NCI-H69 (cell line): ENCODE results near the gene LAMB4.

Experiments used
- DNase-seq: peaks from one replicate; lab custom pipeline; 2025; lab: John Stamatoyannopoulos, UW

The LAMB4 gene

DNA sequence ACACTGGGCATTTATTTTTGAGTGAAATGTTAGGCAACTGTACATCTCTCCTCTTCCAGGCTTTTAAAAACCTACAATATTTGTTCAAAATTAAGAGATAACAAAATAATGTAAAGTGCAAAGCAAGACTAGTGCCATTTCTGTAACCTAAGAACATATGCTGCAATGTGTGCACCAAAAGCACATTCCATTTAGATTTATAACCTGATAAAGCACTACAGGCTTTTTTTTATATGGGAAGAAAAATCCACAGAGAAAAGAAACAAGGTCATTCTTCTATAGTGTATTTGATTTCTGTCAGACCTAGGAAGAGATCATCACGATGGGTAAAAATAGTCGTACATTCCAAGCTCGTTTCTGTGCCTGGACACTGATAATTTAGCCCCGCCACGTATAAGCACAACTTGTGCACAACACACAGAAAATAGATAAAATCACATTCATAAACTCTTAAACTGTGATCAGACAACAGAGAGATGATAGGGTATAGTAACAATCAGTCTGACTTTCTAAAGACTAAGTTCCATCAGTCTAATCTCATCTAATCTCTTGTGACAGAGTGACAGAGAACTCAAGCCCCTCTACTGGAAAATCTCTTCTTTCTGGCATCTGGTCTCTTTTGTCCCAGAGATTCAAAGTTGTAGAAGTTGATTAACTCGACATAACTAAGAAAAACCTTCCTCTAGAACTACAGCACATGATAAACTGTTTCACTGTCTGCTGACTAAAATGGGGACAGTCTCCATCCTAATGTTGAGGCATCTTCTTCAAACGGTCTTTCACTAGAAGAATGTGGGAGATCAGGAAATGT, 133.9 kb downstream of the LAMB4 start:
- no peak for DNase-seq

DNA sequence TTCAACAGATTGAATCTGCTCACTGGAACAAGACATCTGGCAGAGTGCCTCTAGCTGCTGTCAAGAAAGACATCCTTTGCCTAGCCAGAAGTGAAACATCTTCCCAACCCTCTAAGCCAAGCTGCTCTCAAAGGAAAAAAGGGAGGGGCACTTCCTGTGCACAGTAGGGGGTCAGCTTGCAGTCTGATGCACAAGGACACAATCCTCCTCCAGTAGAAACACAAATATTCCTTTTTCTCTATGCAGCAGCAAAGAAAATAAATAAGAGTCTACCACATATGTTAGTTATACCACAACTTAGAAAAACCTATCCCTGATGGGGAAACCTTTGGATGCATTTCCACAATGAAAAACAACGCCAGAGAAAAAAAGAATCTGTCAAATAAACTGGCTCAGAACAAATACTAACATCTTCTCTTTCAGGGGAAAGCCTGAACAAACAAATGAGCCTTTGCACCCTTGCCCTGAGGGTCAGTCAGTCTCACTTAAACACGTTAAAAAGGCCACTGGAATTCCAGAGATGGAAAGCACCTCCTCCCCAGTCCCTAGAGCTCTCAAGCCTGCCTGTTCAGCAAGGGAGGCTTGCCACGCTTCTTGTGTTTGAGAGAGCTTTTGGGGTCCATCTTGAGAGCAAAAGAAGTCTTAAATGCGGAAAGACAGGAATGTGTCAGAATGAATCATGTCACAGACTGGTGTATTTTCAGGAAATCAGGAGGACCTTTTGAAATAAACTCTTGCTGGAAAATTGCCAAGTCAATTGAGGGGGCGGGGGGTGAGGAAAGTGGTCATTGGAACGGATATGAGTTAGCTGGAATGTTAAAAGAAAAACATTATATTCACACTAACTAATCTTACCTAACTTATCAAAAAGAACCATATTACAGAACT, 134.7 kb downstream of the LAMB4 start:
- peak; percentile 95 for DNase-seq

DNA sequence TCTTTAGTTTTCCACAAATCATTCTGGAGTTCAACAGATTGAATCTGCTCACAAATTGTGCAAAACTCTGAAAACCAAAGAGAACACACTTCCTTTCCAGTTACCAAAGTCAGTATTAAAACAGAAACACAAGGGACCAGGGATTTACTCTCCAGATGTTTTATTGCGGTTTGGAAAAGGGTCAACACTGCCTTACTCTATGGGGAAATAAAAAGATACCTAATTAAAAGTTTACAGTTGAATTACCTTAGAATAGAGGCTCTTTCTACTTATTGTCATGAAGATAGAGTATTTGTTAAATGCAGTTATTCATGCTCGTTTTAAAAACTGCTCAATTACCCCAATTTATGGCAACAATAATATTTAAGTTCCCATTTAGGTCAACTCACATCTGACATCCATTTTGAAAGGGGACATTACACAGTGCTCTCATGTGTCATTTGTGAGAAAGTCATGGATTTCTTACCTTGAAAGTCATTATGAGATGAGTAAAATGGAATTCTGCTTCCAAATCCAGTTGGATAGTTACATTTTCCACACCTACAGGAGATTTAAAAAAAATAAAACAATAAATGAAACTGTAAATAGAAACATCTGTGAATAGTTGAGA, 135.6 kb downstream of the LAMB4 start:
- DNase-seq: peak; percentile 79

DNA sequence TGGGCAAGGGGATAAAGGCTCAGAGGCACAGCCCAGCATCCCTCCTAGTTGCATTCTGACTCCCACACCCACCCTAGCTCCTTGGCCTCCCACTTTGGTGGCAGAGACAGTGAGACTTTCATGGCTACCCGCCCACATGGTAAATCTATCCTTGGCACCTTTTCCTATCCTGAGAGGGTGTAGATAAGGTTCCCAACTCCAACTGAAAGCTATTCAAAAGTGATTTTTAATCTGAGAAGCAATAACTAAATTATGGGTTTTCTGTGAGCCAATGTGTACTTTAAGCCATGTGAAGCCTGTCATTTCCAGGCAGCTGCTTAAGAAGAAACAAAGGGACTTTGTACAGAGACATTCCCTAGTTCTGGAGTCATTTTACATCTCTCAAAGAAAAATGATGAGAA, 136.3 kb downstream of the LAMB4 start:
- DNase-seq: peak; percentile 97

DNA sequence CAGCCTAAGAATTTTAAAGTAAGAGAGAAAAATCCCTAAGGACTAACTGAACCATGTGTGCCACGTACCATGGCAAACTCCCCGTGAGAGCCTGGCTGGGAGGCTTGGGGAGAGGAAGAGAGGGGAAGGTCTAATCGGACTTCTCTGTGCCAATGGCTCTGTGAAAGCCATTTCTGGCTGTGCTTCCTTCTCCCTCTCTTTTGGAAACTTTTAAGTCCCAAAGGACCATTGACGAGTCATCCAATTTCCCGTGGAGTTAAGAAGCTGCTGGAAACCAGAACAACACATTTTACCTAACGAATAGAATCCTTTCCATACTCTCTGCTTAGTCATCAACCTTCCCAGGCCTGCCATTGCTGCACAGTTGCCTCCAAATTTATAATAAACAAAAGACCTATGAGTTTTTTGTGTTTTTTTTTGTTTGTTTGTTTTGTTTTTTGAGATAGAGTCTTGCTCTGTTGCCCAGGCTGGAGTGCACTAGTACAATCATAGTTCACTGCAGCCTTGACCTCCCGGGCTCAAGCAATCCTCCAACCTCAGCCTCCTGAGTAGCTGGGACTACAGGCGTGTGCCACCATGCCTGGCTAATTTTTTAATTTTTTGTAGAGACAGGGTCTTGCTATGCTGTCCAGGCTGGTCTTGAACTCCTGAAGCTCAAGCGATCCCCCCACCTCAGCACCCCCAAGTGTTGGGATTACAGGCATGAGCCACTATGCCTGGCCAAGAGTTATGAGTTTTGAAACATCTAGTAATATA, 140.4 kb downstream of the LAMB4 start:
- no peak for DNase-seq

DNA sequence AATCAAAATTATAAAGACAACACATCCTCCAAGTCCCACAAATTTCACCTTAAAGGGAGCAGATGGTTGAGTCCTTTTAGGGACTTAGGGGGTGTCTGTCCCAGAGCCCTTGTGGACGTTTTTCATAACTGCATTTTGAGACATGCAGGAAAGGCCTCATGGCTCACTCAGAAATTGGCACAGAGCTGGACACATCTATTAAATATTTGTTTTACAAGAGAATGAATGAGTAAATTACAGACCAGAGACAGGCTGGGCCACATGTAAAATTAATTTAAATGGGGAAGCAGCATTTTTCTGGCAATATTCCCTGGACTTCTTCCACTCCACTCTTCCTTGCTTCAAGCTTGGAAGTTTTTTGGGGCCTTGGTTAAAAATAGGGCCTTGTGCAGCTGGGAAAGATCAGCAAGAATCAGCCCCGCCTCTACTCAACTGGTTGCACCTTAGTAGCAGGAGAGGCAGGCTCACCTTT, 147.2 kb downstream of the LAMB4 start:
- DNase-seq: peak; percentile 95

DNA sequence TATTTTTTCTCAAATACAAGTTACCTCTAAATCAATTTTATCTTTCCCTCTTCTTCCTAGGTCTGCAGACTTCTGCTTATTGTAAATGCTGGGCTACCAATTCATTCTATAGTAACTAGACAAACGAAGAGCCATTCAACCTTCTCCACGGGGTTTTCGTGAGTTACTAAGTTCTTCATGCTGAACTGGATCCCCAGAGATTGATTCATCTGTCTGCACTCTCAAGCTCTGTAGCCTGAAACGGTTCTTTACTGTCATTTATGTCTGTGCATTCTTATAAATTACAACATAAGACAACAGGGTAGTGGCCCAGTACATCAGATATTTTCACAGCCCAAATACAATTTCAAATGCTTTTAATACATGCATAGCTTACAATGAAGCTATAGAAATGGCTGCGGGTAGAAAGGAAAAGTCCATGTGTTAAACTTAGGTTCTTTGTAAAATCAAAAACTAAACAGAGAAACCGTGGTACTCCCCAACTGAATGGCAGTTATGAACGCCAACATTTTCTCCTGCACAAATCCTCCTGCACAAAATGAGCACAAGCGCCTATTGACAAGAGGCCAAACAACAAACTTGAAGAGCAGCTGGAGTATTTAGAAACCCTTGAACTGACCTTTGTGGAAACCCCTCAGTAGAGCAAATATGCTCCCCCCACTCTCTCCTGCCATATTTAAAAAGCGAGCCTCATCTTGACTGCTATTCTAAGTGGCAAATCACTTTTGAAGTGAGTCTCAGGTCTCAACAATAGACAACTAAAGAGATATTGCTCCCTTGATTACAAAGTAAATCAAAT, 147.9 kb downstream of the LAMB4 start:
- peak; percentile 77 for DNase-seq

DNA sequence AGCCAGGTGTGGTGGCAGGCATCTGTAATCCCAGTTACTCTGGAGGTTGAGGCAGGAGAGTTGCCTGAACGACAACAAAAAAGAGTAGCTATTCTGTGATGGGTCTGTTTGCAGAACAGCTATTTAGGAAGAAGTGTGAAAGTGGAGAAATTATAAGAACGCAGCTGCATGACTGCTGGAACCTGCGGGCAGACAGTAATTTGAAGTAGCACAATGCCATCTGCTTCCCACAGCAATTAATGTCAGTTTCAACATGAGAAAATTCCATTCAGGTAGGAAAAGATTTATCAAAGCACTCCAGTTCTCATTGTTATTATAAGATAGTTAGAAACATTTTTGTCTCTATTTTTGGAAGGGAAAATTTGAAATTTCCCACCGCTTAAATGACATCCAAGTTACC, 148.7 kb downstream of the LAMB4 start:
- DNase-seq: peak; percentile 73

DNA sequence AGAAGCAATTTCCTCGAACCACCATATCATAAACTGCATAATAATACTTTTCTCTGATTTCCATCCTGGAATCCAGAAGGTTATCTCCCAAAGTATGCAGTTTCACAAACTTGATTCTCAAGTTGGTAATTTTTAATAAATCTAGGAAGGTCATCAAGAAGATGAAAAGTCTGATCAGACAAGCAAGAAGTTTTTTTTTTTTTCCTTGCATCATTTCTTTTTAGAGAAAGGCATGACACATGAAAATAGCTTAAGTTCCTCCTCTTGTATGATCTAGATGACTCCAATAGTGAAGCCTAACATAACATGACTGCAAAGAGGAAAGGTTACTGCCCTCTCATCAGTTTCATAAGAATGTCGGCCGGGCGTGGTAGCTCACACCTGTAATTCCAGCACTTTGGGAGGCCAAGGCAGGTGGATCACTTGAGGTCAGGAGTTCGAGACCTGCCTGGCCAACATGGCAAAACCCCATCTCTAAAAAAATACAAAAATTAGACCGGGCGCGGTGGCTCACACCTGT, 149.4 kb downstream of the LAMB4 start:
- no peak for DNase-seq

DNA sequence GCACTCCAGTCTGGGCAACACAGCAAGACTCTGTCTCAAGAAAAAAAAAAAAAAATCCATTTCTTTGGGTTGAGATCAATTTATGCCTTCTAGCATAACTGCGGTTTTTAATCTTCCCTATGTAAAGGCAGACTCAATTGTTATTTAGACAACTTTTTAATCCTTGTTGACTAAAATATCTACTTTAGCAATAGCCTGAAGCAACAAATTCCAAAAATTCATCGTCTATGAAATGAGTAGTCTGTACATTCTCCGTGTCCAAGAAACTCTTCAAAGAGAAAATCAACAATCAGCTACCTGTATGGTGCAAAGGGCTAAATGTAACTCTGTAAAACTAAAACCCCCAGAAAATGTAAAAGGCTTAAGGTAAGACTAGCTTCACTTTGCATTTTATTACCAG, 150.0 kb downstream of the LAMB4 start:
- DNase-seq: no peak

DNA sequence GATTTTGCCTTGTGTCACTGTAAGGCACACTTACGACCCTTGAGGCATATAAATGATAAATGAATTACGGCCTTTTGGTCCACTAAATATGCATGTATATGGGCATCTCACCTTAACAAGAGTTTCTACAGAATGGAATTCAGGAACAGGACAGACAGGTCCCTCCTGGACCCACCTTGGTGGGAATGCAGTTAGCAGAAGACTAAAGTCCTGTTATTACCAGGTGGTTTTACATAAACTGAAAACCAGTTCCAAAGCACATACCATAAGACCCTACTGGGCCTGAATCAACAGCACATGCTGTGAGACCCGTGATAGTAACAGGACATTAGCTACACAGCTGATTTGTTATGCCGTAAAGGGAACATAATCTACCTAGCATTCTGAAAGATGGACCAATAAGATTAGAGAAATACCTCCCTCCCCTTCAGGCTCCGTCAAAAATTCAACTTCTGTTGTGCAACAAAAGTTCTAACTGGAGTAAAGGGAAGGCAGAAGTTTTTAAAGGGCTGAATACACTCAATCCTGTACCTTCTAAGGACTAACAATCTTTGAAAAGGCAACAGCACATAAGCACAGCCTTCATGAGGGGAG, 151.2 kb downstream of the LAMB4 start:
- no peak for DNase-seq

DNA sequence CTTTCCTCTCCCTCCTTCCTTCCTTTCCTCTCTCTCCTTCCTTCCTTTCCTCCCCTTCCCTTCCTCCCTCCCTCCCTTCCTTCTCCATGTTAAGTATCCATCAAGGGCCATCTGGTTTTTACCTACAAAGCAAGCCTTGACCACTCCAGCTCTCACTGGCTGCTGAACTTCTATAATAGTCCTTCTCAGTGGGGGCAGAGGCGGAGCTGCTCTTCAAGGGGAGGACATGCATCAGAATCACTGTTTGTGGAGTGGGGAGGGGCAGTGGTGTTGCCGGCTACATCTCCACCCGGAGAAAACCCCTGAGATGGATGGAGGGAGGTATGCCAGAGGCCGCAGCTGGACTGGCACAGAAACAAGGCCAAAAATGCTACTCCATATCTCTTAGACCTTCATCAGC, 153.1 kb downstream of the LAMB4 start:
- DNase-seq: no peak

DNA sequence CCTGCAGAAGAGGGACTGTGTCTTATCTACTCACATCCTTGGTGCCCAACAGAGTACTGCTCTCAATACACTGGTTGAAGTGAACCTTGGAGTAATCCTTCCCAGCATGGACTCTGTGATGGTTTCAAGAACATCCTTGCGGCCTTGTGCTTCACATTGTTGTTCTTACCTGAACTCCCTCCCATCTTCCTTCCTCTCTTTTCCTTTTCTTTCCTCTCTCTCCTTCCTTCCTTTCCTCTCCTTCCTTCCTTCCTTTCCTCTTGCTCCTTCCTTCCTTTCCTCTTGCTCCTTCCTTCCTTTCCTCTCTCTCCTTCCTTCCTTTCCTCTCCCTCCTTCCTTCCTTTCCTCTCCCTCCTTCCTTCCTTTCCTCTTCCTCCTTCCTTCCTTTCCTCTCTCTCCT, 153.5 kb downstream of the LAMB4 start:
- DNase-seq: no peak

DNA sequence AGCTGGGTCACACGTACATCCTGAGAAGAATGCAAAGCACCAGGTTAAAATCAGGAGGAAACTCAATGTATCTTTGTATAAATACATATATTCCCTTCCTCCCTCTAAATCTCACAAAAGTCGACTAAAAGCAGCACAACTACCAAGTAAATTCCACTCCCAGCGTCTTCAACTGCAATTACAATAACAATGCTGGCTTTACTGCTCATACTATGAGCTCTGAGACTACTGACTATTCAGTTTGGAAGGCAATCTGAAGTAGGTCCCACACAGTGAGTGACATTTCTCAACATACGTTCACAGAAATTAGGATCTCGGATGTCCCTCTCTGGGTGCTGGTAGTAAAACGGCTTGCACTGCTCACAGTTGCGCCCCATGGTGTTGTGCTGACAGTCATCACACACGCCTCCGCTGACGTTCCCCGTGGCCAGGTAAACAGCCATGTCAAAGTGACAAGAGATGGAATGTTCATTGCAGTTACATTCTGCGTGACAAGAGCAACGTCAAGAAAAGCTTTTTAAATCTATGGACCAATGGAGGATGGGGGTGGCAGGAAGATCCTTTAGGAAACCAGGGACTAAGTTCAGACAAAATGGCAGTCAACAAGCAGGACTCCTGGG, 154.7 kb downstream of the LAMB4 start:
- no peak for DNase-seq

DNA sequence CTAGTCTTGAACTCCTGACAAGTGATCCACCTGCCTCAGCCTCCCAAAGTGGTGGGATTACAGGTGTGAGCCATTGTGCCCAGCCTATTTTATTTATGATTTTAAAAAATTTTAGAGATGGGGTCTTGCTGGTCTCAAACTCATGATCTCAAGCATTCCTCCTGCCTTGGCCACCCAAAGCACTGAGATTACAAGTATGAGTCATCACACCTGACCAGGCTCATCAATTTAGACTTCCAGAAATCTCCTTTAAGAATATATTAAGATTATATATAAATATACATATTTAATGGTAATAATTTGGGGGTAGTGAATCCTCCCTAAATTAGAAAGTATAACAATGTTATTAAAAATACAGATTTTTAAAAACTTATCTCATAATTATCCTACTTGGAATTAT, 156.3 kb downstream of the LAMB4 start:
- no peak for DNase-seq
